ENCODE measurements around the gene DDHD1.
"Not testable (repeated sequence)": the region's sequence is repeated elsewhere in the genome, so short reads cannot be mapped to it uniquely, and the experiment has no call there.

DDHD1 gene

GRCh38 chr14:53127832-53128231 lies 25.3 kb downstream of the DDHD1 start:
- H3K27ac ChIP-seq (ENCODE audit: low read length): no peak overlapping the region

GRCh38 chr14:53127151-53127550 lies 26.0 kb downstream of the DDHD1 start:
- no peaks in the 10 kb centered on the region for H3K27me3 ChIP-seq (ENCODE audit: control insufficient read depth, insufficient read depth, low read length)
- no peaks in the 10 kb centered on the region for H3K36me3 ChIP-seq (ENCODE audit: control insufficient read depth, low read depth, low read length)
- no peak overlapping the region for H3K4me3 ChIP-seq (ENCODE audit: low read length)
- no peak overlapping the region for H3K27ac ChIP-seq (ENCODE audit: low read length)
- no peaks in the 10 kb centered on the region for H3K4me1 ChIP-seq (ENCODE audit: control insufficient read depth, low read depth, low read length)
- no peak overlapping the region for H3K9ac ChIP-seq (ENCODE audit: low read length)
- no peaks in the 10 kb centered on the region for H3K9me3 ChIP-seq (ENCODE audit: control insufficient read depth, low read depth, low read length)

More at GRCh38 chr14:53127832-53128231, 25.3 kb downstream of the DDHD1 start:
- Histone ChIP-seq H3K4me1 (ENCODE audit: control insufficient read depth, low read depth, low read length) (no peaks in the 10 kb centered on the region), H3K9me3 (ENCODE audit: control insufficient read depth, low read depth, low read length) (no peaks in the 10 kb centered on the region), H3K36me3 (ENCODE audit: control insufficient read depth, low read depth, low read length) (no peaks in the 10 kb centered on the region), H3K27me3 (ENCODE audit: control insufficient read depth, insufficient read depth, low read length) (no peaks in the 10 kb centered on the region), H3K9ac (ENCODE audit: low read length) (no peak overlapping the region), H3K4me3 (ENCODE audit: low read length) (no peak overlapping the region)

DNA sequence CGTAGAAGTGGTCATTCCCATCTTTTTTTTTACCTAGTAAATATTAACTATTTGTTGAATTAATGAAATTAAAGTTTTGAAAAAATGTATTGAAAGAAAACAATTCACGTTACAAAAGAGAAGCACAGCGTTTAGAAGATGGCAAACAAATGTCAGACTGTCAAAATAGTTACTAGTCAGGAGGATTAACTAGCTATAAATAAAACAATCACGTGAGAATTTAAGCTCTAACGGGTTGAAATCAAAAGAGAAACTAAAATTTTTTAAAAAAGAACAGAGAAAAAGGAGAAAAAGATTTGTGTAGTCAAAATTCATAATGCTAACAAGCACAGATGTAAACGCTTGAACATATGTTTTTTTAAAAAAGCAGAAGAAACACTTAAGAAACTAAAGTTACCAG lies 26.4 kb downstream of the DDHD1 start:
- H3K4me1 ChIP-seq (ENCODE audit: control insufficient read depth, low read depth, low read length): no peaks in the 10 kb centered on the region
- no peaks in the 10 kb centered on the region for H3K27me3 ChIP-seq (ENCODE audit: control insufficient read depth, insufficient read depth, low read length)
- H3K36me3 ChIP-seq (ENCODE audit: control insufficient read depth, low read depth, low read length): no peaks in the 10 kb centered on the region
- no peak overlapping the region for H3K4me3 ChIP-seq (ENCODE audit: low read length)
- no peak overlapping the region for H3K27ac ChIP-seq (ENCODE audit: low read length)
- no peaks in the 10 kb centered on the region for H3K9me3 ChIP-seq (ENCODE audit: control insufficient read depth, low read depth, low read length)
- H3K9ac ChIP-seq (ENCODE audit: low read length): no peak overlapping the region

DNA sequence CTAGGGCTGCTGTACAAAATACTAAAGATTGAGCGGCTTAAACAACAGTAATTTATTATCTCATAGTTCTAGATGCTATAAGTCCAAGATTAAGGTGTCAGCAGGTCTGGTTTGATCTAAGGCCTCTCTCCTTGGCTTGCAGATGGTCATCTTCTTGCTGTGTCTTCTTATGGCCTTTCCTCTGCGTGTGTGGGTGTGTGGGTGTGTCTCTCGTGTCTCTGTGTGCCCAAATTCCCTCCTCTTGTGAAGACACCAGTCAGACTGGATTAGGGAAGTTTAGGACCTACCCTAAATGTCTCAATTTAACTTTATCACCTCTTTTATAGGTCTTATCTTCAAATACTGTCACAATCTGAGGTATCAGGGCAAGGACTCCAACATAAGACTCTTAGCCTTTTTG lies 28.3 kb downstream of the DDHD1 start:
- H3K4me1 ChIP-seq (ENCODE audit: control insufficient read depth, low read depth, low read length): no peaks in the 10 kb centered on the region
- H3K27me3 ChIP-seq (ENCODE audit: control insufficient read depth, insufficient read depth, low read length): no peaks in the 10 kb centered on the region
- no peak overlapping the region for H3K4me3 ChIP-seq (ENCODE audit: low read length)
- H3K9ac ChIP-seq (ENCODE audit: low read length): no peak overlapping the region
- H3K27ac ChIP-seq (ENCODE audit: low read length): no peak overlapping the region
- H3K36me3 ChIP-seq (ENCODE audit: control insufficient read depth, low read depth, low read length): no peaks in the 10 kb centered on the region
- no peaks in the 10 kb centered on the region for H3K9me3 ChIP-seq (ENCODE audit: control insufficient read depth, low read depth, low read length)

DNA sequence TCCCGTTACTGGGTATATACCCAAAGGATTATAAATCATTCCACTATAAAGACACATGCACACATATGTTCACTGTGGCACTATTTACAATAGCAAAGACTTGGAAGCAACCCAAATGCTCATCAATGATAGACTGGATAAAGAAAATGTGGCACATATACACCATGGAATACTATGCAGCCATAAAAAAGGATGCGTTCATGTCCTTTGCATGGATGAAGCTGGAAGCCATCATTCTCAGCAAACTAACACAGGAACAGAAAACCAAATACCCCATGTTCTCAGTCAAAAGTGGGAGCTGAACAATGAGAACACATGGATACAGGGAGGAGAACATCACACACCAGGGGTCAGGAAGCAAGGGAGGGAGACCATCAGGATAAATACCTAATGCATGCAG lies 31.7 kb downstream of the DDHD1 start:
- H3K9me3 ChIP-seq (ENCODE audit: control insufficient read depth, low read depth, low read length); H3K9ac ChIP-seq (ENCODE audit: low read length); H3K4me1 ChIP-seq (ENCODE audit: control insufficient read depth, low read depth, low read length); H3K4me3 ChIP-seq (ENCODE audit: low read length); H3K27me3 ChIP-seq (ENCODE audit: control insufficient read depth, insufficient read depth, low read length); H3K36me3 ChIP-seq (ENCODE audit: control insufficient read depth, low read depth, low read length); H3K27ac ChIP-seq (ENCODE audit: low read length): not testable (repeated sequence)

DNA sequence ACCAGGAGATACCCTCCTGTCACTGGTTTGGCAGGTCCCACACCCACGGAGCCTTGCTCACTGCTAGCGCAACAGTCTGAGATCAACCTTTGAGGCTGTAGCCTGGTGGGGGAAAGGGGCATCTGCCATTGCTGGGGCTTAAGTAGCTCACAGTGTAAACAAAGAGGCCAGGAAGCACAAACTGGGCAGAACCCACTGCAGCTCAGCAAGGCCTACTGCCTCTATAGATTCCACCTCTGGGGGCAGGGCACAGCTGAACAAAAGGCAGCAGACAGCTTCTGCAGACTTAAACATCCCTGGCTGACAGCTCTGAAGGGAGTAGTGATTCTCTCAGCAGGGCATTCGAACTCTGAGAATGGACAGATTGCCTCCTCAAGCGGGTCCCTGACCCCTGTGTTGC lies 35.6 kb downstream of the DDHD1 start:
- not testable (repeated sequence) for H3K9me3 ChIP-seq (ENCODE audit: control insufficient read depth, low read depth, low read length); H3K4me3 ChIP-seq (ENCODE audit: low read length); H3K9ac ChIP-seq (ENCODE audit: low read length); H3K36me3 ChIP-seq (ENCODE audit: control insufficient read depth, low read depth, low read length); H3K4me1 ChIP-seq (ENCODE audit: control insufficient read depth, low read depth, low read length); H3K27me3 ChIP-seq (ENCODE audit: control insufficient read depth, insufficient read depth, low read length); H3K27ac ChIP-seq (ENCODE audit: low read length)

- H3K4me1 ChIP-seq (ENCODE audit: control insufficient read depth, low read depth, low read length): peaks cover 12% of the 10 kb centered on the region
- no peaks in the 10 kb centered on the region for H3K36me3 ChIP-seq (ENCODE audit: control insufficient read depth, low read depth, low read length)
- H3K9me3 ChIP-seq (ENCODE audit: control insufficient read depth, low read depth, low read length): no peaks in the 10 kb centered on the region
- no peak overlapping the region for H3K4me3 ChIP-seq (ENCODE audit: low read length)
- H3K9ac ChIP-seq (ENCODE audit: low read length): no peak overlapping the region
- no peak overlapping the region for H3K27ac ChIP-seq (ENCODE audit: low read length)
- H3K27me3 ChIP-seq (ENCODE audit: control insufficient read depth, insufficient read depth, low read length): no peaks in the 10 kb centered on the region
Observed at GRCh38 chr14:53113989-53114388, 39.1 kb downstream of the DDHD1 start.

GRCh38 chr14:53110096-53110495 lies 43.0 kb downstream of the DDHD1 start:
- Histone ChIP-seq H3K36me3 (ENCODE audit: control insufficient read depth, low read depth, low read length) (no peaks in the 10 kb centered on the region), H3K27me3 (ENCODE audit: control insufficient read depth, insufficient read depth, low read length) (no peaks in the 10 kb centered on the region), H3K9ac (ENCODE audit: low read length) (no peak overlapping the region), H3K4me3 (ENCODE audit: low read length) (no peak overlapping the region), H3K9me3 (ENCODE audit: control insufficient read depth, low read depth, low read length) (no peaks in the 10 kb centered on the region), H3K4me1 (ENCODE audit: control insufficient read depth, low read depth, low read length) (peaks cover 12% of the 10 kb centered on the region), H3K27ac (ENCODE audit: low read length) (no peak overlapping the region)

DNA sequence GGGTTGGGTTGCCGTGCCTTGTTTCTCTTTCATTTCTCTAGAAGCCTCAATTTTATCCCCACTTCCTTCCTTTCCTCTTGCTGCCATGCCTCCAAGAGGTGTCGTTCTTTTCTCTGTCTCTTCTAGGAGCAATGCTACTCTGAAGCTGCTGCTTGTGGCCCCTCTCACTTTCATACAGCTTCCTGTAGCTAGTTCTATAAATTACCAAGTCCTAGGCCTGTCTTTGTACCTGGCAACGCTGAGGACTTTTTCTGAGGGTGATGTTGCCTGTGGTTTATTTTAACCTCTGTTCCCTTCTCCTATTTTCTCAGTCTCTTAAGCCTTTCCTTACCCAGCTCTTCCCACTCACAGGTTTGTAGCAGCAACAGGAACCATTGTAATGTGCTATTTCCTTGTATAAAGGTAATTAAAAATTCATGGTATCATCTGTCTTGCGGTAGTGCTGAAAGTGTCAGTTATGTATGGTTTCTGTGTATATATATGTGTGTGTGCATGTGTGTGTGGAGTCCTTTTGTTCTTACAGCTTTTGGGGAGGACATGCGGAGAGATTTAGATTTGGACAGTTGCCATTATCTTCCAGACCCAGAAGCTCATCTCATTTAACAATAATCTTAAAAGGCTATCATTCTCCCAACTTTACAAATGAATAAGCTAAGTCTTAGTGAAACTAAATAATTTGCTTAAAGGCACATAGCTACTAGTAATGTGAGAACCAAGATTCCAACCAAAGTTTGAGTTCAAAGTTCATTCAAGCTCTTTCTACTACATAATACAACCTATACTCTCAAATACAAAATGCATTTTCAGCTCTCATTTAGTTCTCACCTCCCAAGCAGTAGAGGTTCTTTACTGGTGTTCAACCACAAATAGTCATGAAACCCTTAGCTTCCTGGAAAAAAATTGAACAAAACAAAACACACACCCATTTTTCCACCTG lies 43.8 kb downstream of the DDHD1 start:
- Histone ChIP-seq H3K27ac (ENCODE audit: low read length) (no peak overlapping the region), H3K9ac (ENCODE audit: low read length) (no peak overlapping the region), H3K9me3 (ENCODE audit: control insufficient read depth, low read depth, low read length) (no peaks in the 10 kb centered on the region), H3K4me3 (ENCODE audit: low read length) (no peak overlapping the region), H3K36me3 (ENCODE audit: control insufficient read depth, low read depth, low read length) (no peaks in the 10 kb centered on the region), H3K4me1 (ENCODE audit: control insufficient read depth, low read depth, low read length) (peaks cover 12% of the 10 kb centered on the region), H3K27me3 (ENCODE audit: control insufficient read depth, insufficient read depth, low read length) (no peaks in the 10 kb centered on the region)

DNA sequence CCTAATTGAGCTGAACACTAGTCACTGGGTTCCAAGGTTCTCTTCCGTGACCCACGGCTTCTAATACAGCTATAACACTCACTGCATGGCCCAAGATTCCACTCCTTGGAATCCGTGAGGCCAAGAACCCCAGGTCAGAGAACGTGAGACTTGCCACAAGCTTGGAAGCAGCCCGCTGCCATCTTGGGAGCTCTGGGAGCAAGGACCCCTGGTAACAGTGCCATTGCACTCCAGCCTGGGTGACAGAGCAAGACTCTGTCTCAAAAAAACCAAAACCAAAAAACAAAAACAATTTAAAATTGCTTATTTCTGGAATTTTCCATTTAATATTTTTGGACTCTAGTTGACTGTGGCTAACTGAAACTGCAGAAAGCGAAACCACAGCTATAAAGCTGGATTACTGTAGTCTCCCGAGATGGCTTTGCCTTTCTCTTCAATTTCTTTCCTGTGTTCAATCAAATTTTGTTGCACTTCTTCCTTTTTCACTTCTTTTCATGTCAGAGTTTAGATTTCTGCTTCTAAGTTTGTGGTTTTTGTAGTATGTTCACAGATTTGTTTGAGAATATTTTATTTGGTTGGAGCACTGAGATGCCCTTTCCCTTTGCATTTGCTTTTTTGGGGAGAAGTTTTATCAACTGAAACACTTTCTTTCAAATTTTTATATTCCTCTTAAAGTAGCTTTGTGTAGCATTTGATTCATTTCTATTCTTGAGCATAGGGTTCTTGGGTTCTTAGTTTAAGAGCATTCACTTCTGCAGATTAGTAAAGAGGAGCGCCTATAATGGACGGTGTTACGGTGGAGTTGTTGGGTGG lies 44.6 kb downstream of the DDHD1 start:
- Histone ChIP-seq H3K9ac (ENCODE audit: low read length) (no peak overlapping the region), H3K27ac (ENCODE audit: low read length) (no peak overlapping the region), H3K36me3 (ENCODE audit: control insufficient read depth, low read depth, low read length) (no peaks in the 10 kb centered on the region), H3K27me3 (ENCODE audit: control insufficient read depth, insufficient read depth, low read length) (no peaks in the 10 kb centered on the region), H3K9me3 (ENCODE audit: control insufficient read depth, low read depth, low read length) (no peaks in the 10 kb centered on the region), H3K4me3 (ENCODE audit: low read length) (no peak overlapping the region), H3K4me1 (ENCODE audit: control insufficient read depth, low read depth, low read length) (peaks cover 12% of the 10 kb centered on the region)

DNA sequence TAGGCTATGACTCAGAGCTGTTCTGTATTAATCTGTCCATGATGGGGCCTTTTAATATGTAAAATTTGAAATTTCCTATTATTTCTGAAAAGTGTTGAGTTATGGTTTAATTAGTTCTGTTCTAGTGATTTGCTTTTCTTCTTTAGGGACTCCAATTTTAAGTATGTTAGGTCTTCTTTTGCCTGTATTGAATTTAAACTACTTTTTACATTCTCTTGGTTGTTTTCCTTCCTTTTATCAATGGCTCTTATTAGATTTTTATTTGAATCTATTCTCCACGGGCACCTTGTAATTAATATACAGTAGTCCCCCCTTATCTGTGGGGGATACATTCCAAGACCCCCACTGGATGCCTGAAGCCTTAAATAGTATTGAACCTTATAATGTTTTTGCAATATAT lies 46.4 kb downstream of the DDHD1 start:
- Histone ChIP-seq H3K27me3 (ENCODE audit: control insufficient read depth, insufficient read depth, low read length) (no peaks in the 10 kb centered on the region), H3K9me3 (ENCODE audit: control insufficient read depth, low read depth, low read length) (no peaks in the 10 kb centered on the region), H3K4me3 (ENCODE audit: low read length) (no peak overlapping the region), H3K27ac (ENCODE audit: low read length) (no peak overlapping the region), H3K4me1 (ENCODE audit: control insufficient read depth, low read depth, low read length) (peaks cover 12% of the 10 kb centered on the region), H3K36me3 (ENCODE audit: control insufficient read depth, low read depth, low read length) (no peaks in the 10 kb centered on the region), H3K9ac (ENCODE audit: low read length) (no peak overlapping the region)

All from iPS-18a (cell line).